ENCODE results near the gene TCERG1L.

- TF ChIP-seq POLR2AphosphoS5 (IDR thresholded peaks at IDR 0.05; ENCODE audit: low read depth), result no peak
- no peak for TF ChIP-seq CTCF (IDR thresholded peaks at IDR 0.05; ENCODE audit: insufficient read depth, low read length)
- TF ChIP-seq GABPA (IDR thresholded peaks at IDR 0.05; ENCODE audit: low read depth), result no peak
- TF ChIP-seq SPI1 (IDR thresholded peaks at IDR 0.05; ENCODE audit: borderline replicate concordance, low read depth), result no peak
- no peak for TF ChIP-seq REST (IDR thresholded peaks at IDR 0.05; ENCODE audit: insufficient replicate concordance, low read depth)
These were observed 216.8 kb downstream of the TCERG1L start for GRCh38 chr10:131094527-131095312.
